ENCODE measurements around the gene PRR13. TPM values are rescaled to one million over a fixed set of nuclear protein-coding genes. Genes with fewer than 3 reads are reported as not detected.

PRR13 gene
- total and polyA plus RNA-seq, 2 of the 8 experiments (the other 6 are each of a cell fraction or from before 2014, with no cell fraction given) = 82.9 to 185 TPM

DNA sequence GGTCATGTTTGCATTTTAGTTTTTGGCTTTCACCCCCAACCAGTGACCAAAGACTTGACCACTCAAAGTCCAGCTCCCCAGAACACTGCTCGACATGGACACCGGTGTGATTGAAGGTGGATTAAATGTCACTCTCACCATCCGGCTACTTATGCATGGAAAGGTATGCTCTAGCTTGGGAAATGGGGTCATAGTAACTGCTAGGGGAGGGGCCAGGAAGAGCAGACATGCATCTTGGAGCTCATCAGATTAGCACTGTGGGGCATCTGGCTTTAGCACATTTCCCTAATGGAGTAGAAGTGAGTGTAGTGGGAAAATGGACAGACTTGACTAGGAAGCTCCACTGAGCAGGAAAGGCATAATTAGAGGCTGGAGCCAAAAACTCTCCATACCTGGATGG, 13.2 kb downstream of the PRR13 start (continued):
- TF ChIP-seq RAD21 (IDR thresholded peaks at IDR 0.05 in 1 of 2, conservative IDR thresholded peaks at IDR 0.05 in 1 of 2; ENCODE audit: low read depth in 2 of 2, low read length in 2 of 2) (no peak), SIX5 (IDR thresholded peaks at IDR 0.05; ENCODE audit: low read depth, low read length) (no peak), FOSL1 (IDR thresholded peaks at IDR 0.05; ENCODE audit: insufficient read depth, low read depth, low read length) (no peak)
